Mesenchymal stem cell (in vitro differentiated cells and primary cell): ENCODE measurements around the gene SPATA46.

Source experiments
- DNase-seq: peaks from one replicate; pipeline ENCODE4 v3.0.0-alpha.2; 2013
- H2AFZ ChIP-seq: one replicate; pipeline ENCODE4 v1.6.1; 2013; ENCODE audit warnings: low read depth, mild to moderate bottlenecking, control low read depth, inconsistent platforms, low read length, moderate library complexity
- H2AK5ac ChIP-seq: 2 replicates; pipeline ENCODE4 v1.6.1; 2013; ENCODE audit warnings: low read length, moderate library complexity, mild to moderate bottlenecking, inconsistent platforms; ENCODE audit not compliant: severe bottlenecking
- H2BK120ac ChIP-seq: one replicate; pipeline ENCODE4 v1.6.1; 2013; ENCODE audit warnings: low read depth, mild to moderate bottlenecking, inconsistent platforms, low read length, moderate library complexity
- H2BK12ac ChIP-seq, 2 experiments: one replicate each; pipeline ENCODE4 v1.6.1; 2013; ENCODE audit warnings: inconsistent platforms in 2 of 2, low read length in 2 of 2, mild to moderate bottlenecking in 2 of 2, moderate library complexity in 2 of 2, control low read depth in 1 of 2
- H2BK15ac ChIP-seq: one replicate; pipeline ENCODE4 v1.6.1; 2013; ENCODE audit warnings: mild to moderate bottlenecking, low read depth, inconsistent platforms; ENCODE audit not compliant: poor library complexity, severe bottlenecking
- H2BK5ac ChIP-seq: 2 replicates; pipeline ENCODE4 v1.6.1; 2013; ENCODE audit warnings: low read depth, mild to moderate bottlenecking, low read length, control low read depth, inconsistent platforms; ENCODE audit not compliant: poor library complexity, severe bottlenecking
- H3K14ac ChIP-seq, 2 experiments: one replicate each; pipeline ENCODE4 v1.6.1; 2013; ENCODE audit warnings: inconsistent platforms in 2 of 2, low read length in 2 of 2, control low read depth in 1 of 2, mild to moderate bottlenecking in 1 of 2, moderate library complexity in 1 of 2
- H3K18ac ChIP-seq, 2 experiments: one replicate each; pipeline ENCODE4 v1.6.1; 2013; ENCODE audit warnings: inconsistent platforms in 2 of 2, low read length in 2 of 2, control low read depth in 1 of 2, low read depth in 1 of 2, mild to moderate bottlenecking in 1 of 2
- H3K23ac ChIP-seq, 2 experiments: one replicate each; pipeline ENCODE4 v1.6.1; 2013; ENCODE audit warnings: inconsistent platforms in 2 of 2, low read length in 2 of 2, mild to moderate bottlenecking in 2 of 2, moderate library complexity in 2 of 2, control low read depth in 1 of 2
- H3K27ac ChIP-seq: 2 replicates; pipeline ENCODE4 v1.5.1; 2013; ENCODE audit warnings: mild to moderate bottlenecking, moderate library complexity, low read length, control low read depth, inconsistent platforms; ENCODE audit not compliant: poor library complexity, severe bottlenecking
- H3K27me3 ChIP-seq, 2 experiments: 2 replicates each; pipeline versions ENCODE4 v1.6.1 to v1.7.0; 2013; ENCODE audit warnings: low read length in 2 of 2, mild to moderate bottlenecking in 2 of 2, moderate library complexity in 2 of 2, control low read depth in 1 of 2, inconsistent platforms in 1 of 2; ENCODE audit not compliant: control insufficient read depth in 1 of 2, insufficient read depth in 1 of 2
- H3K36me3 ChIP-seq, 2 experiments: 2 replicates each; pipeline versions ENCODE4 v1.6.1 to v1.7.0; 2013; ENCODE audit warnings: low read length in 2 of 2, control low read depth in 1 of 2, inconsistent platforms in 1 of 2, low read depth in 1 of 2, mild to moderate bottlenecking in 1 of 2; ENCODE audit not compliant: insufficient read depth in 2 of 2, control insufficient read depth in 1 of 2
- H3K4ac ChIP-seq, 2 experiments: one replicate each; pipeline ENCODE4 v1.6.1; 2013; ENCODE audit warnings: inconsistent platforms in 2 of 2, low read length in 2 of 2, mild to moderate bottlenecking in 2 of 2, moderate library complexity in 2 of 2, control low read depth in 1 of 2, low read depth in 1 of 2
- H3K4me1 ChIP-seq: 2 replicates; pipeline ENCODE4 v1.6.1; 2013; ENCODE audit warnings: low read depth, low read length, control low read depth; ENCODE audit not compliant: control insufficient read depth, insufficient read depth
- H3K4me2 ChIP-seq: 2 replicates; pipeline ENCODE4 v1.6.1; 2013; ENCODE audit warnings: low read length, mild to moderate bottlenecking, inconsistent platforms; ENCODE audit not compliant: poor library complexity, severe bottlenecking
- H3K4me3 ChIP-seq, 2 experiments: 2 replicates each; pipeline versions ENCODE4 v1.5.1 to v1.7.0; 2013; ENCODE audit warnings: low read length in 2 of 2, mild to moderate bottlenecking in 2 of 2, control low read depth in 1 of 2, low read depth in 1 of 2; ENCODE audit not compliant: insufficient read depth in 1 of 2
- H3K79me1 ChIP-seq: replicated peaks from 2 replicates; pipeline ENCODE4 v1.6.1; 2013; ENCODE audit warnings: mild to moderate bottlenecking, control low read depth, low read length, inconsistent platforms; ENCODE audit not compliant: poor library complexity, severe bottlenecking
- H3K9ac ChIP-seq: 2 replicates; pipeline ENCODE4 v1.7.0; 2013; ENCODE audit warnings: mild to moderate bottlenecking, low read length, moderate library complexity
- H3K9me3 ChIP-seq: 2 replicates; pipeline ENCODE4 v1.7.0; 2013; ENCODE audit warnings: mild to moderate bottlenecking, low read length; ENCODE audit not compliant: control insufficient read depth
- H4K8ac ChIP-seq: one replicate; pipeline ENCODE4 v1.6.1; 2013; ENCODE audit warnings: inconsistent platforms, mild to moderate bottlenecking, low read length, moderate library complexity
- H4K91ac ChIP-seq: one replicate; pipeline ENCODE4 v1.6.1; 2013; ENCODE audit warnings: mild to moderate bottlenecking, low read length, inconsistent platforms
- WGBS: methylation state at CpG from one replicate; pipeline ENCODE4 v1.1.7; 2013; ENCODE audit warnings: mixed read lengths; 5-methylcytosine and 5-hydroxymethylcytosine counted together

Gene SPATA46

DNA sequence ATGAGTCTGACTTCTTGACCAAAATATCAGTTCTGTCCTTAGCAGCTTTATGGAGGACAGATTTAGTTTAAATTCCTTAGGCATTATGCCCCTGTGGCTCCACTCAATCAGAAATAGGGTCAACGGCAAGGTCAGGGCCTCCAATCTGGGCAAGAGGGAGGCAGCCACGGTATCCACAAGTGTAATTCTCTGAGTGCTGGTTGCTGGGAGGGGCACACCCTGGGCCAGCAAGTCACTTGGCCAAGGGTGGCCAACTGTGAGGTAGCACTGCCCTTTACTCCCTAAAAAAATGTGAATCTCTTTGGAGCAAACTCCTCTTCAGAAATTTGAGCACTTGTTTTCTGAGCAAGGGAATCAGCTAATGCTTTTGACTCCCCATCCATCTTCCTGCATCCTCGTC, 12.8 kb downstream of the SPATA46 start:
- Histone ChIP-seq H3K4me1 (peaks cover 9% of the 10 kb centered on the region), H2AFZ (no peak overlapping the region), H3K36me3 (peaks cover 0 to 14% of the 10 kb centered on the region in 2 experiments), H2BK12ac (no peak overlapping the region), H3K4me2 (no peak overlapping the region), H4K91ac (no peak overlapping the region), H3K4ac (no peak overlapping the region), H2BK15ac (no peak overlapping the region), H2BK120ac (no peak overlapping the region), H3K27ac (no peak overlapping the region), H3K4me3 (no peak overlapping the region), H3K23ac (no peak overlapping the region), H2AK5ac (no peak overlapping the region), H3K79me1 (no peaks in the 10 kb centered on the region), H3K27me3 (peaks cover 0 to 42% of the 10 kb centered on the region in 2 experiments), H3K14ac (no peak overlapping the region), H3K9ac (no peak overlapping the region), H3K18ac (no peak overlapping the region), H4K8ac (no peak overlapping the region), H3K9me3 (no peaks in the 10 kb centered on the region), H2BK5ac (no peak overlapping the region)
- WGBS: 83% methylated on average over 3 of the region's 3 CpGs
- DNase-seq: no peak

GRCh38 chr1:162361349-162361748, 15.3 kb downstream of the SPATA46 start:
- H3K9ac ChIP-seq: no peak overlapping the region
- no peak overlapping the region for H2AFZ ChIP-seq
- no peak for DNase-seq
- H3K4me1 ChIP-seq: peaks cover 9% of the 10 kb centered on the region
- H3K14ac ChIP-seq: no peak overlapping the region
- no peak overlapping the region for H2BK15ac ChIP-seq
- H2BK120ac ChIP-seq: no peak overlapping the region
- 96% methylated on average over 5 of the region's 5 CpGs for WGBS
- no peaks in the 10 kb centered on the region for H3K79me1 ChIP-seq
- H3K4me3 ChIP-seq: no peak overlapping the region
- no peak overlapping the region for H2BK12ac ChIP-seq
- no peak overlapping the region for H3K4ac ChIP-seq
- H2BK5ac ChIP-seq: no peak overlapping the region
- no peak overlapping the region for H3K27ac ChIP-seq
- no peak overlapping the region for H4K91ac ChIP-seq
- no peak overlapping the region for H3K18ac ChIP-seq
- H3K36me3 ChIP-seq: peaks cover 0 to 10% of the 10 kb centered on the region in 2 experiments
- H3K9me3 ChIP-seq: no peaks in the 10 kb centered on the region
- peaks cover 0 to 34% of the 10 kb centered on the region in 2 experiments for H3K27me3 ChIP-seq
- no peak overlapping the region for H2AK5ac ChIP-seq
- H3K23ac ChIP-seq: no peak overlapping the region
- no peak overlapping the region for H4K8ac ChIP-seq
- H3K4me2 ChIP-seq: no peak overlapping the region

GRCh38 chr1:162360874-162361260, 15.8 kb downstream of the SPATA46 start:
- Histone ChIP-seq H2BK5ac (no peak overlapping the region), H2AFZ (no peak overlapping the region), H2BK12ac (no peak overlapping the region), H4K91ac (no peak overlapping the region), H3K4ac (no peak overlapping the region), H3K4me2 (no peak overlapping the region), H3K9ac (no peak overlapping the region), H4K8ac (no peak overlapping the region), H3K4me1 (peaks cover 9% of the 10 kb centered on the region), H3K23ac (no peak overlapping the region), H3K18ac (no peak overlapping the region), H2AK5ac (no peak overlapping the region), H3K36me3 (peaks cover 0 to 10% of the 10 kb centered on the region in 2 experiments), H3K79me1 (no peaks in the 10 kb centered on the region), H3K4me3 (no peak overlapping the region), H2BK15ac (no peak overlapping the region), H2BK120ac (no peak overlapping the region), H3K14ac (no peak overlapping the region), H3K27me3 (peaks cover 0 to 29% of the 10 kb centered on the region in 2 experiments), H3K9me3 (no peaks in the 10 kb centered on the region), H3K27ac (no peak overlapping the region)
- 100% methylated on average over 1 of the region's 4 CpGs for WGBS
- DNase-seq: no peak

DNA sequence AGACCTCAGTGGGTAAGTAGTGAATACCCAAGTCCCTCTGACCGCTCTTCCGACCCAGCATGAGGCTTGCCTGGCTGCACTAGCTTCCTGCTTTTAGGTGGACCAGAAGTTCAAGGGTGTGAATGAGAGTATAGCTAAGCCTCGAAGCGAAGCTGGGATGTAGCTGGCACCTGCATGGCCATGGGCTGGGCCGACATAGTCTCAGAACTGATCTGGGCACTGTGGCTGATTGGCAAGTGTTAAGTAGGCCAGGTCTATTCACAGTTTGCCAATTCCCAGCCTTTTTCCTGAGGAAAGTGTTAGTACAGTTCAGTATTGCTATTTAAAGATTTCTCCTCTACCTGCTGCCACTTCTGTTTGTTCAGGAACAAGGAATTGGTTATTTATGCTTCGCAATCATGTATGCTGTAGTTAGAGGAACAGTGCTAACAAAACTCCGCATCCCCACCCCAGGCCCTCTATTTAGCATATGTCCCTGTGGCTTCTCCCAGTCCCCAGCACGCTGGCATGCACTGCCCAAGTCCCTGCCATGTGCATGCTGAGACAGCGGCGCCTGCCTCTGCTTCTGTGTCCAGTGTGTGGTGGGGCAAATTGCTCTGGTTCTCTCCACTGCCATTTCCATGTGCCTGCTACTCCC, 16.3 kb downstream of the SPATA46 start:
- Histone ChIP-seq H2AK5ac (no peak overlapping the region), H4K8ac (no peak overlapping the region), H3K27ac (no peak overlapping the region), H3K4me1 (peaks cover 9% of the 10 kb centered on the region), H2BK15ac (no peak overlapping the region), H3K4ac (no peak overlapping the region), H3K4me3 (no peak overlapping the region), H2BK12ac (no peak overlapping the region), H3K14ac (no peak overlapping the region), H3K36me3 (peaks cover 0 to 10% of the 10 kb centered on the region in 2 experiments), H3K27me3 (peaks cover 0 to 24% of the 10 kb centered on the region in 2 experiments), H3K79me1 (no peaks in the 10 kb centered on the region), H2BK120ac (no peak overlapping the region), H2AFZ (no peak overlapping the region), H3K9me3 (no peaks in the 10 kb centered on the region), H2BK5ac (no peak overlapping the region), H3K9ac (no peak overlapping the region), H3K18ac (no peak overlapping the region), H3K4me2 (no peak overlapping the region), H3K23ac (no peak overlapping the region), H4K91ac (no peak overlapping the region)
- no peak for DNase-seq
- WGBS: 98% methylated on average over 10 of the region's 10 CpGs
